HG03457 (cell line): ENCODE results near the gene KRT20.

Source experiments
- ATAC-seq: cut with Tn5 transposase; IDR thresholded peaks from one replicate; pipeline ENCODE4 v1.9.1; 2021; ENCODE audit warnings: moderate number of reproducible peaks; ENCODE audit not compliant: unreplicated experiment

KRT20 gene

DNA sequence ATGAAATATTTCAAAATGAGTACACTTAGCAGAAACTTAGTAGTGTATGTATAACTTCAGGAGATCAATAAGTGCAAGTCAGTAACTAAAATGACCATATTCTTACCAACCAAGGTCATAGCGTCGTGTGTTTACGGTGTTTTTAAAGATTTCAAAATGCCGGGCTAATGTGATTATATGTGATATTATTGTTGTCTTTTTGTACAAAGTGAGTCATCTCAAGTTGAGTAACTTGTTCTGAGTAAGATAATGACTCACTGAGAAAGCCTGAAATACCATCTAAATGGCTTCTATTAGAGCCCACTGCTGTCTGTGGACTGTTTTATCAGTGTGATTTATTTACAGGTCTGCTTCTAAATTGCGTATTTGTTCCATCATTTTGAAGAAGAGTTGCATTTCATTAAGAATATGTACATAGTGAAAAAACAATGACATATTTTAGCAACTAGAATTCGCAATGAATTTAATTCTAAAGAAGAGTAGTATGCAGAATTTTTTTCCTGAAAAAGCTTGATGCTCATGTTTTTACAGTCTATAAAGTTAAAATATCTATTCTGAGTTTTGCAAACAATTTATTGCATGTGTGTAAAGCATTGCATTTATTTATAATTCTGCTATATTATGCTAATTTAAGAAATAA lies 30.7 kb downstream of the KRT20 start:
- ATAC-seq, result no peak

DNA sequence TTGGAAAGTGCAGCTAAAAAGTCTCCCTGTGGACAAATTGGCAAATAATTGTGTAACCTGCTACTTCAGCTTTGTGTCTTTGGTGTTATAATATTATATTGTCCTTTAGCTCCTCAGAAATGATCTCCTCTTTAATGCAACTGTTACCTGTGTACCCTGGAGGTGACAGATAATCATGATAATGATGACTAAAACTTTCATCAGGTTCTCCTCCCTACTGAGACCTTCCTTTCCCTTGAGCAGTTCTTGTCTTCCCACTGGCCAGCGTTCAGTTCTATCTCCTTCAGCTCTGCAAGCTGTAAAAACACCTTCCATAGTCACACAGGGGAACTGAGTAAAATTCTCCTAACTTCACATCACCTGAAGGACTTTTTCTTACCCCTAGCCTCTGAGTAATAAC lies 32.7 kb downstream of the KRT20 start:
- no peak for ATAC-seq

DNA sequence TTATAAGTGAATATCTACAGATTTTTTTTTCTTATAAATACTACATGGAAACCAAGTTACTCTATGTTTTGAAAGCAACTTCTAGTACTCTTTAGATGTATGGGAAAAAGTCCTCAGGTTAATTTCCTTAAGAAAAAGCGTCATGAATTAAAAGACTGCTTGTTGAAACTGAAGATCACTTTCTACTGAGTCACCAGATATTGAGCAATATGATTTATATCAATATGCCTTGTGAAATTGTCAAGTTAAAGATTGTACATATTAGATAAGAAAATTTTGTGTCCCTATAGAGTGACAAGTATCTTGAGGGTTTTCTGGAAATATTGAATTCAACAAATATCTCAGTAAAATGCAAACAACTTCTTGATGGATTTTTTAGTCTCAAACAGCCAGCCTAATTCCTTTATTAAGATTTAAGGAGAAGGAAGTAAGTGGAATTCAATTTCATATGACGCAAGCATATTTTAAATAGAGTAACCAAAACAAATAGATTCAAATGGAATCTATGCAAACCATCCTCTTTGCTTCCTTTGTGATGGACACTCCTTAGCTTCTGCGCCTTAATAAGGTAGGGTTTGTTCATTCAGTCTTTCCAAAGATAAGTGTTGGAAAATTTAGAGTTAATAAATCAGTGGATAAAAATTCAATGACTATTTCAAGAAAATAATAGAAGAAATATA lies 34.6 kb downstream of the KRT20 start:
- no peak for ATAC-seq

DNA sequence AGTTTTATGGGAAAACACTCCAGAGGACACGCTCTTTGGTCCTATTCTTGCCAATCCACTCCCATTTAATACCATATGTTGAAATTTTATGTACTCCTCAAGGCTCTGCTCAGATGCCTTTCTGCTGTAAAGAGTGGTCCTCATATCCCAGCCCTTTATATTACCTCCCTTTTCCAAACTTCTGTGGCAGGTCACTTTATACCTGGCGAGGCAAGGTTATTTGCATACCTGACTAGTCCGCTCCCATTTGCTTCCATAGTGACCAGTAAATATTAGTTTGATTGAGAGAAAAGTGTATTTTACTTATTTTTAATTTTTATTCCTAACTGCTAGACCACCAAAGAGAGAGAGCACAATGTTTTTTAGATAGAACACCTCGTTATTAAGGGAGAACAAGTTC lies 35.3 kb downstream of the KRT20 start:
- ATAC-seq, result no peak

DNA sequence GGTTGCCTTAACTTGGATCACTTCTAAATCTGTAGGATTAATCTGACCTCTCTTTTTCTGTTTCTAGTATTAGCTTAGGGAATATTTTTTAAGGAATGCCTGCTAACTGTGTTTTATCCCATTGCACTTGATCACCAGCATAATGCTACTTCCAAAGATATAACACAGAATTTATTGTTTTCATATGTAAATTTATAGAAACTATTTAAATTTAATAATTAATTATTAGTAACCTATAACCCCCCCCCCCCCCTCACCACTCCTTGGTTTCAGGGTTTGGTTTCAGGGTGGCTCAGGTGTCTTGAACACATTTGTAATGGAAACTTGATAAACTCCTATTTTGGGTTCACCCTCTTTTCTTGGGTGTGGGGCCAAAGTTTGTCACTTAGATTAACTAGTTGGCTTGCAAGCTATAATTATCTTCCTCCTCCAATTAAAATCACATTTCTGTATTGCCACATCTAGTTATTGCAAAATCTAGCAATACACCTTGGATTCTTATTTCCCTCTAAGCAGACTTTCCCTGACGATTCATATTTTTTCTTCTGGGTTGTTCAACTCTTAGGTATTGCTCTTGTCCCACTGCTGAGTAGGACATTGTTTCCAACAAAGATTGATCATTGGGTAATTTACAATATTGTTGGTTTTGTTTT lies 36.3 kb downstream of the KRT20 start:
- no peak for ATAC-seq

DNA sequence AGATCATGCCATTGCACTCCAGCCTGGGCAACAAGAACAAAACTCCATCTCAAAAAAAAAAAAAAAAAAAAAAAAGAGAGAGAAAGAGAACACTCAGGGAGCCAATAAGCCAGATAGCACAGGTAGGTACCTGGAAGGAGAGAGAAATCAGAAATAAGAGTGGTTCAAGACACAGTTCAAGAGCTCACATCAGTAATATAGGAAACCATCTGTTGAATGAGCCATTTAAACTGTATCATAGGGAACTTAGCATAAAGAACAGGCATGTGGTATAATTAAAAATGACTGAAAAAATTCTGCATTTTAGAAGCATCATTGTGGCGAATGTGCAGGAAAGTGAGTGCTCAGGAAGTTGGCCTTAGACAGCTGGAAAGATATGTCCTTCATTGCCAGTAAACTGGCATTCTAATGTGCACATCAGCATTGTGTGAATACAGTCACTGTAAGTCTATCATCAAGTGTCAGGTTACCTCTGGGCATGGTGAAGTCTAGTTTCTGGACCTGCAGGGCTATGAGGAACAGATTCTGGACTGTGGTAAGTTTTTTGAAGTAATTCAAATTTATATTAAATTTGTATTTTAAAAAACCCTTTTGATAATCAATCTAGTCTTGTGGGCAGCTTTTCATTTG lies 38.4 kb downstream of the KRT20 start:
- ATAC-seq, result no peak

DNA sequence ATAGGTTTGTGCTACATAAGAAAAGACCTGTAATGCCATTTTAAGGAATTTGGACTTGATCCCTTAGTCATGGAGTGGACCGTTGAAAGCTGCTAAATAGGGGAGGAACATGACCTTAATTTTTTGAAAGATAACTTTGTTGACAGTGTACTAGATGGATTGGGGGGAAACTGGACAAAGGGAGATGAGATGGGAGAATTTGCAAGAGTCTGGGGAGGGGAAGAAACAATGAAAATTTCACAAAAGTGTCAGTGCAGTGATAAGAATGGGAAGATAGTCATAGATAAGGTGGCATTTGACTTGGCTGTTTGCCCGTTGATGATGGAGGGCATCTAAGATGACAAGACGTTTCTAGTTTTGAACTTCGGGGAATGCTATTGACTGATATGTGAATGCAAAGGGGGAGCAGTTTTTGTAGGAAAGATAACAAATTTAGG lies 40.4 kb downstream of the KRT20 start:
- no peak for ATAC-seq

DNA sequence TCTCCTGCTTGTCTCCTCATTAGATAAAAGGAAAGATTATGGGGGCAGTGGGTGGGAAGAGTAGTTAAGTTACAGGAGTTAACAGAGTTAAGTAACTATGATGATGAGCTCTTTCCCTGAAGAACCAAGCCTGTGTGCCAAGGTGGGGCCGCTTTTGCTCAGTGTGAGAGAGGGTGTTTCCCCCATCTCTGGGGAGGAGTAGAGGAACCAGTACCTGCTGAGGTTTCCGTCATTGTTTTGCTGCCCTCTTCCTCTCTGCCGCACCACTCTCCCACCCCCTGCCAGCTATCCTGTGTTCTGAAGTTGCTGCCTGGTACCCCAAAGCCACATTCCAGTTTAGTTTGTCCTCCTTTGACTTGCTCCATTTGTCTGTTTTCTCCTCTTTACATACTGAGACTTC lies 41.8 kb downstream of the KRT20 start:
- no peak for ATAC-seq

DNA sequence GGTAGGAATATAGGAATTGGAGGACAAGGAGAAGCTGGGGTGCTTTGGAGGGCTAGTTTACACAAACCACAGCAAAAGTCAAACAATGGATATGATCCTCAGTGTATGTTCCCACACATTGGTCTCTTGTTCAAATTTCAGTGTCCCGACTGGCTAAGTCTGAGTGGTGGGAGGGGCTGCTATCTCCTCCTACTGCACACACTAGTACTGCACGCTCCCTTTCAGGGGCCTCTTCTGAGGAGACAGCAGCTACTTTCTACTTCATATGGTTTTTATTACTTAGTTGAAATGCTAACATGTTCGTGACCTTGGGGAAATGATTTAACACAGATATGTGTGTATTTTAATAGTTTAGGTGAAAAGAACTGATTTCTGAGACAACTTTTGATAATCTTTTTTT lies 43.8 kb downstream of the KRT20 start:
- ATAC-seq, result no peak

DNA sequence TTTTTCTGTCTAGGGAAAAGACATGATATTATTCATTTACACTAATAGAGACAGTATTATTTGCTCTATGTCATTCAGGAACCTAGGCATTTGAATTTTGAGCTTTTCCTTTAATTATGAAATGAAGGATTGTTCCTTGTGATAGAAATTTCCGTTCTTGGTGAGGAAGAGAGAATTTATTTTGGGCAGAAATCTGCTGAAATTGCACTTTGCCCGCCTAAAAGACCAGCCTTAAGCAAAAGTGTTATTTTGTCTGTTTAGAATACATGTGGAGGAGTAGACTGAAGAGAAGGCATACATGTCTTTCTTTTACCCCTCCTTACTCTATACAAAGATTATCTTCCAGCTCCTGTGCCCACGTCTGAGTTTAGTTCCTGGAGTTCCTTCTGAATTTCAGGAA lies 45.8 kb downstream of the KRT20 start:
- ATAC-seq, result no peak

DNA sequence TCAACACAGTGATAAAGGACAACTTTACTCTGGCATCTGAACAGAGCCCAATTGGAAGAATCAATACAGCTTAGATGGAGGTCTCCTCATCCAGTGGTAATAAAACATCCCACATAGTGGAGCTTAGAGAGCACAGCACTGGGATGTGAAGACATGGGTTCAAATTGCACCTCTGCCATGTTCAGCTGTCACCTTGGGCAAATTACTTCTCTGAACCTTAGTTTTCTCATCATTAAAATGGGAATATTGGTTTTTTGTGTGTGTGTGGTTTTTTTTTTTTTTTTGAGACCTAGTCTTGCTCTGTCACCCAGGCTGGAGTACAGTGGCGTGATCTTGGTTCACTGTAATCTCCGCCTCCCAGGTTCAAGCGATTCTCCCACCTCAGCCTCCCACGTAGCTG lies 49.0 kb downstream of the KRT20 start:
- no peak for ATAC-seq

DNA sequence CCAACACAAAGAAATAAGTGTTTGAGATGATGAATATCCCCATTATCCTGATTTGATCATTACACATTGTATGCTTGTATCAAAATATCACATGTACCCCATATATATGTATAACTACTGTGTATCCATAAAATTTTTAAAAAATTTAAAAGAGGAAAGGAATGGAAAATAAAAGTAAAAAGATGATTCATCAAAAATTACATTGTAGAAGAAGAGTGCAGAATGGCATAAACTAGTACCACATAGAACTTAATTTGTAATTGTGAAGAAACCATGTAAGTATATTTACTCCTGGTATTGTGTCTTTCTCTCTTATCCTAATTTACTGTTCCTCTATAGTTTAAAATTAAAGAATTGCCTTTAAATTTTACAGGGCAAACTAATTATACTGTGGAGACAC lies 51.2 kb downstream of the KRT20 start:
- no peak for ATAC-seq

DNA sequence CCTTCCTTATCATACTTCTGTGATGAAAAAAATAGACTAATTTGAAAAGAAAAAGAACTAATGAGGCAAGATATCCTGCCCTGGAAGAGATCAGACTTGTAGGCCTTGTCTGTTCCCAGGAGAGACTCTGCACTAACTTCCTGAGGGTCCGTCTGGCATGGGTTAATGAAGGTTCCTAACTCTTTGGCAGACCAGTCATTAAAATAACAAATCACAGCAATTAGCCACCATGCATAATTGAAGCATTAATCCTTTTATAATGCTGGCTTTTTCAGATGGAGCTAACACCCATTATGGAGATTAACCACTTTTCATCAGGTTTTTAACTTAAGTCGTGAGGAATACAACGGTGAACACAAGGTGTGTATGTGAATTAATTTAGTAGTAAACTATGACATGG lies 52.2 kb downstream of the KRT20 start:
- no peak for ATAC-seq

DNA sequence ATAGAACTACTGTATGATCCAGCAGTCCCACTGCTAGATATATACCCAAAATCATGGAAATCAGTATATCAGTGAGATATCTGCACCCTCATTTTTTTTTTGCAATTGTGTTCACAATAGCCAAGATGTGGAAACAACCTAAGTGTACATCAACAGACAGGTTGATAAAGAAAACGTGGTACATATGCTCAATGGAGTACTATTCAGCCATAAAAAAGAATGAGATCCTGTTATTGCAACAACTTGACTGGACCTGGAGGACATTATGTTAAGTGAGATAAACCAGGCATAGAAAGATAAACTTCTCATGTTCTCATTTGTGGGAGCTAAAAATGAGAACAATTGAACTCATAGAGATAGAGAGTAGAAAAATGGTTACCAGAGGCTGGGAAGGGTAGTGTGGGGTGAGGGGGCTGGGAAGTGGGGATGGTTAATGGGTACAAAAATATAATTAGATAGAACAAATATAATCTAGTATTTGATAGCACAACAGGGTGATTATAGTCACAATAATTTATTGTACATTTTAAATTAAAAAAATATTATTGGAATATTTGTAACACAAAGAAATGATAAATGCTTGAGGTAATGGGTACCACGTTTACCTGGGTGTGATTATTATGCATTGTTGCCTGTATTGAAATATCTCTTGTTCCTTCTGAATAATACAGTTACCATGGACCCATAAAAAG lies 54.8 kb downstream of the KRT20 start:
- no peak for ATAC-seq

DNA sequence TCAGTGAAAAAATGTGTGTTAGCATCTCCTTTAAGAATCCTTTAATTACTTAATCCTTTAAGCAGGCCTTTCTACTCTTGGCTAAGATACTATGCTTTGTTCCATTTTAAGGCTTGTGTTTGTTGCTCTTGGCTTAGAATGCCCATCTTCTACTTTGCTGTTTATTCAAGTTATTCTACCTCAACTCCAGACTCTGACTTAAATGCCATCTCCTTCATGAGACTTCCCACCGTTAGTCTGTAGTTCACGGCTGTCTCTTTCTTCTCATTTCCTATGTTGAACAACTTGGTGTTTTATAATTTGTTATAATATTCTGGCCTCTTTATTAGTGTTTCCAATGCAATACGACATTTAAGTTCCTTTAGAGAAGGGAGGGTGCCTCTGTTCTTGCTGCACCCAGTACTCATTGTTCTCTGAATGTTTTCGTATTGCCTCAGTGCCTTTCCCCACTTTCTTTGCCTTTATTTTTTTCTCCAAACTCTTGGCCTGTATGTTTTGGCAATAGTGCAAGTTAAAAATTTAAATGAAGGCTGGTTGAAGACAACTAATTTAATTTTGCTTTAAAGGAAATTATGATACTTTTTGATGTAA lies 56.5 kb downstream of the KRT20 start:
- no peak for ATAC-seq

DNA sequence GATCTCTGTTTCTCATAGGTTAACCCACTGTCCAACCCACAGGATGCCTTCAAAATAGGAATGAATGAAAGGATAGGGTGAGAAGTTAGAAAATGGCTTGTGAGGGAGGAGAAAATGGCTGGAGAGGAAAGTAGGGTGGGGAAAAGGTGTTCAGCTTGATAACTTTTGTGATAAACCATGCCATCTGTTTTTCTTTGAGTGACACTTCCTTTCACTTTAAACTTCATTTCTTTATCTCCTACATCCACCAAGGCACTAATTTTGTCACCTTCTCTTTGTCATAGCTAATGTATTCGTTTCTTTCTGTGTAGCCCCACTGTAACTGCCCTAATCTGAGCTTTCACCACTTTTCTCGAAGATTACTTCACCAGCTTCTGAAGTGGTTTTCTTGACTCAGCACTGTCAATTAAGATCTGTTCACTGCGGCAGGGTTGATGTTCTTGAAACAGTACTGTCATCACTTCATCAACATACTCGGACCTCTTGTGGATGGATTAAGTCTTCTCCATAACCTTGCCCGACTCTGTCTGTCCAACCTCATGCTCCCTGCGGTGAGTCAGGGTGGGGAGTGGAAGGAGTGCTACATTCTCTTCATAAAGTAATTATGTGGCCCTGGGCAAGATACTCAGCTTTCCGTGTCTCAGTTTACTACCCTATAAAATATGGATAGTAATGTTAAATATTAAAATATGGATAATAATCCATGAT lies 57.1 kb downstream of the KRT20 start:
- no peak for ATAC-seq
